A549 (cell line): ENCODE results near the gene UBN1.

Experiments used
- CHD2 ChIP-seq: fragments of 150-350 bp; IDR thresholded peaks from 2 replicates; pipeline ENCODE4 v1.6.1; 2014; ENCODE audit warnings: low read length; ENCODE audit not compliant: partially characterized antibody
- EP300 ChIP-seq, 2 experiments: fragments of >200 bp; sonication (Bioruptor Twin); formaldehyde crosslinking; IDR thresholded peaks; 2 replicates in 1 of 2; 3 replicates in 1 of 2; pipeline ENCODE4 v1.6.1; 2016 to 2017
- JUN ChIP-seq, 2 experiments: fragments of >200 bp; sonication (Bioruptor Twin); formaldehyde crosslinking; IDR thresholded peaks; 2 replicates in 1 of 2; 3 replicates in 1 of 2; pipeline ENCODE4 v1.6.1; 2016 to 2017
- JUNB ChIP-seq: fragments of >200 bp; sonication (Bioruptor Twin); formaldehyde crosslinking; IDR thresholded peaks from 2 replicates; pipeline ENCODE4 v1.6.1; 2016
- MAZ ChIP-seq: fragments of 150-350 bp; IDR thresholded peaks from 2 replicates; pipeline ENCODE4 v1.6.1; 2014; ENCODE audit warnings: antibody characterized with exemption, low read depth, low read length, borderline replicate concordance
- MYC ChIP-seq: IDR thresholded peaks from 2 replicates; pipeline ENCODE4 v1.6.1; 2012; ENCODE audit warnings: mild to moderate bottlenecking, inconsistent platforms, low read length, improper control_type of control experiment, borderline replicate concordance
- NR3C1 ChIP-seq: fragments of >200 bp; sonication (Bioruptor Twin); formaldehyde crosslinking; IDR thresholded peaks from 3 replicates; pipeline ENCODE4 v1.6.1; 2017
- PHF8 ChIP-seq: fragments of 200-600 bp; sonication (generic); IDR thresholded peaks from 2 replicates; pipeline ENCODE4 v1.6.1; 2016; ENCODE audit warnings: low read depth, mild to moderate bottlenecking, antibody characterized with exemption, moderate library complexity, borderline replicate concordance
- POLR2A ChIP-seq: IDR thresholded peaks from 2 replicates; pipeline ENCODE4 v1.6.1; 2012; ENCODE audit warnings: mild to moderate bottlenecking, low read length
- ZFP36 ChIP-seq: fragments of 450-650 bp; IDR thresholded peaks from 2 replicates; pipeline ENCODE4 v1.6.1; 2014; ENCODE audit warnings: borderline replicate concordance; ENCODE audit not compliant: partially characterized antibody
- TF ChIP-seq, protein P1 (sequence below): fragments of >200 bp; sonication (Bioruptor Twin); formaldehyde crosslinking; IDR thresholded peaks from 3 replicates; pipeline ENCODE4 v1.5.1; 2016
- TF ChIP-seq, protein P2 (sequence below): fragments of 450-650 bp; IDR thresholded peaks from 2 replicates; pipeline ENCODE4 v1.6.1; 2014; ENCODE audit warnings: antibody characterized with exemption
- TF ChIP-seq, protein P3 (sequence below): IDR thresholded peaks from 2 replicates; pipeline ENCODE4 v1.6.1; 2012
- TF ChIP-seq, protein P4 (sequence below): fragments of 150-350 bp; IDR thresholded peaks from 2 replicates; pipeline ENCODE4 v1.6.1; 2014; ENCODE audit warnings: low read depth, mild to moderate bottlenecking, low read length

DNA sequence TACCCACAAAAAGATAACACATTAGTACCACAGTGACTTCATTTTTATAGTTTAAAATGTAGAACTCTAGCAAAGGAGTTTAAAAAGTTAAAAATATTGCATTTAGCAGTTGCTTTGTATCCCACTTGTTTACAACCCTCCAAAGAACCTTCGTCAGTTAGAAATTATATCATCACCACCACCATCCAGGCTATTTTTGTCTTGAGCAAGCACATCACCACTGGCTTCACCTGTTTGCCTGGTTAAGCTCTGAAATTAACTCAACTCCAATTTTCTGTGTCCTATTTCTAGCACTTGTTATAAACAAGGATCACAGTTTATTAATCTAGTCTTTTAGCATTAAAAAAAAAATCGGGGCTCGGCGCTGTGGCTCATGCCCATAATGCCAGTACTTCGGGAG, 6.3 kb upstream of the UBN1 start:
- TF ChIP-seq CHD2: no peak
- no peak for TF ChIP-seq EP300 (IDR thresholded peaks at IDR 0.05)
- no peak for TF ChIP-seq MYC
- no peak for TF ChIP-seq JUN (IDR thresholded peaks at IDR 0.05)
- no peak for TF ChIP-seq MAZ
- TF ChIP-seq, protein P1, sequence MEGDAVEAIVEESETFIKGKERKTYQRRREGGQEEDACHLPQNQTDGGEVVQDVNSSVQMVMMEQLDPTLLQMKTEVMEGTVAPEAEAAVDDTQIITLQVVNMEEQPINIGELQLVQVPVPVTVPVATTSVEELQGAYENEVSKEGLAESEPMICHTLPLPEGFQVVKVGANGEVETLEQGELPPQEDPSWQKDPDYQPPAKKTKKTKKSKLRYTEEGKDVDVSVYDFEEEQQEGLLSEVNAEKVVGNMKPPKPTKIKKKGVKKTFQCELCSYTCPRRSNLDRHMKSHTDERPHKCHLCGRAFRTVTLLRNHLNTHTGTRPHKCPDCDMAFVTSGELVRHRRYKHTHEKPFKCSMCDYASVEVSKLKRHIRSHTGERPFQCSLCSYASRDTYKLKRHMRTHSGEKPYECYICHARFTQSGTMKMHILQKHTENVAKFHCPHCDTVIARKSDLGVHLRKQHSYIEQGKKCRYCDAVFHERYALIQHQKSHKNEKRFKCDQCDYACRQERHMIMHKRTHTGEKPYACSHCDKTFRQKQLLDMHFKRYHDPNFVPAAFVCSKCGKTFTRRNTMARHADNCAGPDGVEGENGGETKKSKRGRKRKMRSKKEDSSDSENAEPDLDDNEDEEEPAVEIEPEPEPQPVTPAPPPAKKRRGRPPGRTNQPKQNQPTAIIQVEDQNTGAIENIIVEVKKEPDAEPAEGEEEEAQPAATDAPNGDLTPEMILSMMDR: no peak
- TF ChIP-seq, protein P2, sequence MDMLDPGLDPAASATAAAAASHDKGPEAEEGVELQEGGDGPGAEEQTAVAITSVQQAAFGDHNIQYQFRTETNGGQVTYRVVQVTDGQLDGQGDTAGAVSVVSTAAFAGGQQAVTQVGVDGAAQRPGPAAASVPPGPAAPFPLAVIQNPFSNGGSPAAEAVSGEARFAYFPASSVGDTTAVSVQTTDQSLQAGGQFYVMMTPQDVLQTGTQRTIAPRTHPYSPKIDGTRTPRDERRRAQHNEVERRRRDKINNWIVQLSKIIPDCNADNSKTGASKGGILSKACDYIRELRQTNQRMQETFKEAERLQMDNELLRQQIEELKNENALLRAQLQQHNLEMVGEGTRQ: no peak
- TF ChIP-seq, protein P3, sequence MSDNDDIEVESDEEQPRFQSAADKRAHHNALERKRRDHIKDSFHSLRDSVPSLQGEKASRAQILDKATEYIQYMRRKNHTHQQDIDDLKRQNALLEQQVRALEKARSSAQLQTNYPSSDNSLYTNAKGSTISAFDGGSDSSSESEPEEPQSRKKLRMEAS: no peak
- TF ChIP-seq NR3C1: no peak
- TF ChIP-seq PHF8: no peak
- TF ChIP-seq ZFP36: no peak
- no peak for TF ChIP-seq POLR2A
- no peak for TF ChIP-seq JUNB
- TF ChIP-seq, protein P4, sequence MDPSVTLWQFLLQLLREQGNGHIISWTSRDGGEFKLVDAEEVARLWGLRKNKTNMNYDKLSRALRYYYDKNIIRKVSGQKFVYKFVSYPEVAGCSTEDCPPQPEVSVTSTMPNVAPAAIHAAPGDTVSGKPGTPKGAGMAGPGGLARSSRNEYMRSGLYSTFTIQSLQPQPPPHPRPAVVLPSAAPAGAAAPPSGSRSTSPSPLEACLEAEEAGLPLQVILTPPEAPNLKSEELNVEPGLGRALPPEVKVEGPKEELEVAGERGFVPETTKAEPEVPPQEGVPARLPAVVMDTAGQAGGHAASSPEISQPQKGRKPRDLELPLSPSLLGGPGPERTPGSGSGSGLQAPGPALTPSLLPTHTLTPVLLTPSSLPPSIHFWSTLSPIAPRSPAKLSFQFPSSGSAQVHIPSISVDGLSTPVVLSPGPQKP: no peak
